RWPE1 (cell line): ENCODE measurements around the gene KLK4.
A peak's percentile ranks its signal among the peaks of the same experiment; 100 is the strongest.

Experiments used
- CTCF ChIA-PET: fragments of 350-600 bp; sonication (Branson Sonifier 250); formaldehyde crosslinking; extraction: SDS; loops from one replicate; lab custom pipeline; 2021; lab: Yijun Ruan, JAX
- POLR2A ChIA-PET: fragments of 400-600 bp; formaldehyde crosslinking; extraction: SDS; loops from one replicate; lab custom pipeline; 2020; ENCODE audit warnings: antibody characterized with exemption; ENCODE audit not compliant: low non-redundant PET; lab: Yijun Ruan, JAX
- DNase-seq: peaks from one replicate; pipeline ENCODE4 v3.0.0; 2012; ENCODE audit warnings: low spot score
- H3K27ac ChIP-seq: fragments of 450-650 bp; 2 replicates; pipeline ENCODE4 v1.5.1; 2017
- CTCF ChIP-seq: fragments of 450-650 bp; conservative IDR thresholded peaks from 2 replicates; pipeline ENCODE4 v1.5.1; 2017; ENCODE audit warnings: low read depth, mild to moderate bottlenecking

The KLK4 gene

GRCh38 chr19:50909240-50910070, 1.7 kb downstream of the KLK4 start:
- ChIA-PET CTCF (no interaction called here), POLR2A (no interaction called here)
- no peak for TF ChIP-seq CTCF
- no peak overlapping the region for H3K27ac ChIP-seq
- DNase-seq, result peak; percentile 70

- DNase-seq, result no peak
- no peak overlapping the region for H3K27ac ChIP-seq
- POLR2A ChIA-PET, result no interaction called here
- CTCF ChIA-PET, result no interaction called here
- TF ChIP-seq CTCF, result no peak
These were observed 2.9 kb downstream of the KLK4 start for GRCh38 chr19:50908336-50908735.

GRCh38 chr19:50906217-50906616, 5.0 kb downstream of the KLK4 start:
- ChIA-PET POLR2A (no interaction called here), CTCF (interaction anchor here (0.6 to 1.6 kb wide), 5 partner anchors 14 to 111 kb away, joined by 3 to 4 read pairs (median 4); no protein-coding TSS in a partner anchor)
- no peak for TF ChIP-seq CTCF
- no peak overlapping the region for H3K27ac ChIP-seq
- no peak for DNase-seq

GRCh38 chr19:50902640-50903039, 8.6 kb downstream of the KLK4 start:
- TF ChIP-seq CTCF, result no peak
- no peak for DNase-seq
- POLR2A ChIA-PET, result no interaction called here
- CTCF ChIA-PET, result no interaction called here
- no peak overlapping the region for H3K27ac ChIP-seq

GRCh38 chr19:50899569-50899968, 11.6 kb downstream of the KLK4 start:
- no peak for DNase-seq
- TF ChIP-seq CTCF, result no peak
- H3K27ac ChIP-seq, result no peak overlapping the region
- CTCF ChIA-PET, result no interaction called here
- POLR2A ChIA-PET, result no interaction called here

GRCh38 chr19:50898018-50898417, 13.2 kb downstream of the KLK4 start:
- no peak for TF ChIP-seq CTCF
- H3K27ac ChIP-seq, result no peak overlapping the region
- DNase-seq, result no peak
- POLR2A ChIA-PET, result no interaction called here
- CTCF ChIA-PET, result interaction anchor here (0.7 kb wide), 1 partner anchor 267 kb away, joined by 3 read pairs; no protein-coding TSS in a partner anchor
